Fibroblast of peridontal ligament (primary cell): ENCODE data around the gene TM4SF20.
"Not testable (repeated sequence)": the region's sequence is repeated elsewhere in the genome, so short reads cannot be mapped to it uniquely, and the experiment has no call there.

Experiments
- DNase-seq: peaks from one replicate; pipeline ENCODE4 v3.0.0-alpha.2; 2010; ENCODE audit errors: extremely low read depth

Gene TM4SF20

DNA sequence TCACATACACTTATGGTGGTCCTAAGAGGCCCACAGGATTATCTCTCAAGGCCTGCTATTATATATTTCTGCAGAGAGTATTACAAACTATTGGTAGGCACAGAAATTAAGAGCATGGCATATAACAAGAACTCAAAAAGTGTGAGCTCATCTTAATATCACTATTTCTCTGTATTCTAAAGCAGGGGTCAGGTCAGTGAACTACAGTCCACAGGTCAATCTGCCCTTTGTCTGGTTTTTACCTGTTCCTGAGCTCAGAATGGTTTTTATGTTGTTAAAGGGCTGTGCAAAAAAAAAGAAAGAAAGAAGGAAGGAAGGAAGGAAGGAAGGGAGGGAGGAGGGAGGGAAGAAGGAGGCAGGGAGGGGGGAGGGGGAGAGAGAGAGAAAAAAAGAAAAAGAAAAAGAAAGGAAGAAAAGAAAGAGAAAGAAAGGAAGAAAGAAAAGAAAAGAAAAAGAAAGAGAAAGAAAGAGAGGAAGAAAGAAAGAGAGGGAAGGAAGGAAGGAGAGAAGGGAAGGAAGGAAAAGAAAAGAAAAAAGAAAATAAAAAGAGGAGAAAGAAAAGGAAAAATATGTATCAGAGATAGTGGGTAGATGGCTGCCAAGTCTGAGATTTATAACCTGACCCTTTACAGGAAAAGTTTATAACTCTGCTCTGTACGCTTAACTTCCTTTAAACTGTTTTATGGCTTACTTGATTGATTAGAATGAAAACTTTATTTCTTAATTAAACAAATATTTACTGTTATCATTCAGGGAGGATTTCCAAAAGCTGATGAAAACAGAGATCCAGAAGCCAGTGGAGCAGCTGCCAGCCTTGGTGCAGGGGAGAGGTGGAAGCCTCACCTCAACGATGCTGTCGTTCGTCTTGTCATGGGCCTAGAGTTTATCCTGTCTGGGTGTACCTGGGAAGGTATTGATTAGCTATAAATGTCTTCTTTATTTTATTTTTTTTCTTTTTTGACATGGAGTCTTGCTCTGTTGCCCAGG lies 19.9 kb upstream of the TM4SF20 start:
- DNase-seq, result no peak

DNA sequence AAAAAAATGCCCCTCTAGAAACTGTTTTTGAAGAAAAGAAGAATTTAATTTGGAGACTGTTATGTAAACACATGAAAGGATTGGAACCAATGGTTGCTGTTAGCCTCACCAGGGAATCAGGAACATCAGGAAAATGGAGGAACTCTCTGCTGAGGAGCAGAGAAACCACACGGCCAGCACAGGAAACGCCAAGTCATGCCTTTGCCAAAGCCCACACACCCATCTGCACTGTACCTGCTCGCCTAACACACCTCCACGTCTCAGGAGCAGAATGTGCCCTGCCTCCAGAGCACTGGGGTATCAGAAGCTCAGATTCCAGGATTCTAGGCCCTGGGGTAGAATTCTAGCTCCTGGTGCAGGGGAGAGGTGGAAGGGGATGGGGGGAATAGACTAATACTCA lies 18.5 kb upstream of the TM4SF20 start:
- no peak for DNase-seq

DNA sequence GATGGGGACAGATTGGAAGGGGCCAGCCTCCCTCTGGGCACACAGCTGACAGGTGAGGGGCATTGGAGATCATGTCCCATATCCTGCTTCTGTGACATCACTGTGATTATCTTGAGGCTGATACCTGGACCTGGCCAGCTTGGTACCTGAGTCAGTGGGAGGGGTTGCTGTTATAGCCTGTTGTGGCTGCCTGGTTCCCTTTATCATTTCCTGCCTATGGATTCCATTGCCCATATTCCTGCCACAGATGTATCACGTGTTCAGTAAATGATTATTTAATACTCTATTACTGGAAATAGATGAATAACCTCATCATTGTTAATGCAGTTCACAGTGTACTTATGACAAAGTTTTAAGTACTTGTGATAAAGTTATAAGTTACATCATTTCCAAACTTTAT lies 16.4 kb upstream of the TM4SF20 start:
- DNase-seq, result no peak

DNA sequence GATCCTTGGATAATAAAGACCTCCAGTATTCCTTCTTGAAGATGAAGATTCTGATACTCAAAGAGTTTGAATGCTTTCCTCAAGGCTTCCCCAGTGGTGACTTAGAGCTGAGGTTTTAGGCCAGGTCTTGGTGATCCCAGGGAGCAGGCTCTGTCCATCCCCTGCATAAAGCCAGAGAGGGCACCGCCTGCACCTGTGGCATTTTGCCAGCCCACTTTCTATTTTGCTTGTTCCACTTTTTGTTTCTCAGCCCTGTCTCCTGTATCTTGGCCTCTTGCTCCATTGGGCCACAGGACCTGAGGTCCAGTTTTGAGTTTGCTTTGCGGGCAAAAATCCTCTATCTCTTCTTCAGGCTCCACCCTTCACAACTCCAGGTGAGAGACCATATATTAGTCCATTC lies 15.3 kb upstream of the TM4SF20 start:
- DNase-seq, result no peak

DNA sequence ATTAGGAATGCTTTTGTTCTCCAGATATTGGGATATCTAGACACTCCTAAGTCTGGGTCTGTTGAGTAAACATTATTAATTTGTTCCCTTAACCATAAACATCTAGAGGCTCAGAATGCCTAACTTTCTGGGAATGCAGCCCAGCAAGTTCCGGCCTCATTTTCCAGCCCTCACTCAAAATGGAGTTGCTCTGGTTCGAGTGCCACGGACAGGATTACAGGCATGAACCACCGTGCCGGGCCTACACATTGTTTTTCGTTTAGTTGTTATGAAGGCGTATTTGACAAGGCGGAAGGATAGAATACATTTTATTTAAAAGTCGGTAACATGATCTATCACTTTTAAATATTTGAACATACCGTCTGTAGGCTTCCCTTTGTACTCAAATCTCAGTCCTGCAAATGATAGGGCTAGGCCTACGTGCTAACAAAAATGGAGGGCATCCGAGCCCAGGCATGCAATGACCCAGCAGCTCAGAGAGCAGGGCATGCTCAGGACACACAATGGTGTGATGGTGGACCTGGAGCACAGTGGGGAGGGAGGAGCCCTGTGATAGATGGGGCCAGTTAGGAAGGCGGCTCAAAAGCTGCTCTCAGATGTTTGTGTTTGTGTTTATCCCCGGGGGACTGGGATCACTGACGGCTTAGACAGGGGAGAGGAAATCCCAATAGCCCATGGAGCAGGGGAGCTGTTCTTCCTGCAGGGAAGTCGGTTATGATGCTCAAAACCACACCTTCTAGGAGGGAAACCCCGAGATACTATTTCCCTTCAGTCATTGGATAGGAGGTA lies 11.6 kb upstream of the TM4SF20 start:
- no peak for DNase-seq

DNA sequence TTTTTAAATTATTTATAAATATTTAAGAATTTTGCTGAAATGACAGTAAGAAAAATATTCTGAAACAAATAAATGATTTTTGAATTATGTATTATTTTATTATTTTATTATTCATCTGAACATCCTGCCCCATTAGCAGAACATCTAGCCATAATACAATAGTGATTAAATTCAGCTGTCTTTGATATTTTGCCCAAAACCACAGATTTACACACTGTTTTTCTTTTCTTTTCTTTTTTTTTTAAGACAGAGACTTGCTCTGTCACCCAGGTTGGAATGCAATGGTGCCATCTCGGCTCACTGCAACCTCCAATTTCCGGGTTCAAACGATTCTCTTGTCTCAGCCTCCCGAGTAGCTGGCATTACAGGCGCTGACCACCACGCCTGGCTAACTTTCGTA lies 10.6 kb upstream of the TM4SF20 start:
- DNase-seq, result no peak

DNA sequence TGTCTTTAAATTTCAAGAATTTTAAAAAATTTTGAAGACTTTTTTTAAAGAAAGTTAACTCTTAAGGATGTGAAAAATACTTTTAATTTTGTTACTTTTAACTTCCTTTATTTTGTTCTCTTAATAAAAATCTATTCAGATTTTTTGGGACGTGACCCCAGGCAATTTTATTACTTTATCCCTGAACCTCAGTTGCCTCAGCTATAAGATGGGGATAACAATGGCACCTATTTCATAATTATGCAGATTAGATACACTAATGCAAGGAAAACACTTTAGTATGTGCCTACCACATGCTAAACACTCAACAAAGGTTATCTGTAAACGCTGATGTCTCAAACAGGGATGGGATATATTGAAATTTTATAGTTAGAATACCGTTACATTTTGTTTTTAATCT lies 10.1 kb upstream of the TM4SF20 start:
- no peak for DNase-seq

DNA sequence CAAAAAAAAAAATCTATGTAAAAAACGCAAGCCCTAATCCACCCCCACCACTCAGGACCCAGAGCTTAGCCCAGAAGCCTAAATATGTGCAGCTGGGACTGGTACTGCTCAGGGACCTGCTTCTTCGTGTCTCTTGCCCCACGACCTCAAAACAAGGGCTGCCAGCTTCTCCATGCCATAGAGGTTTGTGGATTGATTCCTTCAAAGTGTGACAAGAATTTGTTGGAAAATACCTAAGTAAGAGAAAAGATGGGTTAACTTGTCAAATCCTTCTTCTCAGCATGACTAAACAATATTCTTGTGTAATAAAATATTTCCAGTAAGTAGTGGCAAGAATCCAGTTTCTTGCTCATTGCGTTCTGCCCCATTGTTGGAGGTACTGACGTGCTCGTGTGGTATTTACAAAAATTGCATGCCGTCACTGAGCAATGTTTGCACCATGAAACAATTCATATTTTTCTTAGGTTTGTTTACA lies 9.5 kb upstream of the TM4SF20 start:
- DNase-seq, result peak; percentile 98

DNA sequence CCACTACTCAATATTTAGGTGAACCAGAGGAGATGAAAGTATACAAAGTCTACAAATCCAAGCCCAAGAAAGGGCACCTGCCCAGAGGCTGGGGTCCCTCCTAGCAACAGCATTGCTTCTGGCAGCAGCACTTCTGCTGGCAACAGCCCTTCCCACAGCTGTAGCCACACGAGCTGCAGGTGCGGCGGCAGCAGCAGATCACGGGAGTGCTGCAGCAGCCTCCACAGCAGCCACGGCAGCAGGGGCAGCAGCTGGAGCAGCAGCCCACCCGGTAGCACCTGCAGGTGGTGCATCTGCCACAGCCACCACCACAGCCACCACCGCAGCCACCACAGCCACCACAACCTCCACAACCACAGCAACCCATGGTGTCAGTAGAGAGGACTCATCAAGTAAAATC lies 8.5 kb upstream of the TM4SF20 start, which contains the start of gene SCYGR1:
SCYGR1 (minus strand) TSS at position 367 of the 400 bp plus-strand sequence; CDS start at position 367, 0 bp downstream.
- DNase-seq, result not testable (repeated sequence)

DNA sequence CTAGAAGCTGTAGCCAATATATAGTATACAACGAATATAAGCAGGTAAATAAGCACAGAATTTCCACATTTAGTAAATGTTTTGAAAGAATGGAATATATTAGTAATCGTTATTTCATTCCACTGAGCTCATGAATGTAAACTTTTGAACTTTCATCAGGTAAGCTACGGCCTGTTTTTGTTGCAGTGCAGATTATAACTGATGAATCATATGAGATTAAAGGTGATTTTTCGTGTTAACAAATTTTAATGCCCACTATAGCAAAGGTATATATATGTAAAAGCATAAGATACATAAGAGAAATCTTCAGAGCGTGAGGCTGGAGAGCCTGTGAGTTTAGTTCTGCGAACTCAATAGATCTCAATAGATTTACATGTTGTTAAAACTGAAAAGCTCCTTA lies 7.5 kb upstream of the TM4SF20 start:
- DNase-seq, result no peak

DNA sequence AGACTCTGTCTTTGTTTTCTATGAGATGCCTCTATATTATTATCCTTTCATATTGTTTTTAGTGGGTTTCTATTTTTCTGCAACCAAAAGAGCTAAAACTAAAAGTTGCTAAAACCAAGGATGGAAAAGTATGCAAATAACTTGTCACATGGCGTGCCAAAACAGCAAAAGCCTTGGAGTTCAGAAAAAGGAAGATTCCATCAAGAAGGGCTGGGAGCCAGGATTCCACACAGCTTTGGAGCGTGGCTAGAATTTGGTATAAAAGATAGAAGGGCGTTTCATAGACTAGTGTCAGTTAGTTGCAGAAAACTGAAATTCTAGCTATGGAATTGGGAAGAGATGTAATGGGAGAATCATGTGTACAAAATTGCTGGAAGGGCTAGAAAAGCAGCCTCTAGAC lies 4.6 kb upstream of the TM4SF20 start:
- peak; percentile 46 for DNase-seq

DNA sequence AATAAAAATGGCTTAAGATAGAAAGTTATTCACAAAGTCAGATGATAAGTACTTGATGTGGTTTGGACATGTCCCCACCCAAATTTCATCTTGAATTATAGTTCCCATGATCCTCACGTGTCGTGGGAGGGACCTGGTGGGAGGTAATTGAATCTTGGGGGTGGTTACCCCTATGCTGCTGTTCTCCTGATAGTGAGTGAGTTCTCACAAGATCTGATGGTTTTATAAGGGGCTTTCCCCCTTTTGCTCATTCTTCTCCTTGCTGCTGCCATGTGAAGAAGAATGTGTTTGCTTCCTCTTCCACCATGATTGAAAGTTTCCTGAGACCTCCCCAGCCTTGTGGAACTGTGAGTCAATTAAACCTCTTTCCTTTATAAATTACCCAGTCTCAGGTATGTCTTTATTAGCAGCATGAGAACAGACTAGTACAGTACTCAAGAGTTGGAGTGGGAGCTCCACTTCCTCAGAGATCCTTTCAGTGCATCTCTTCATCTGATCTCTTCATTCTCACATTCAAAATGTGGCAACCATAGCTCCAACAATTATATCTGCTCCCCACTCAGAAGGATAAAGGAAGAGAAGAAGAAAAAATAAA lies 3.2 kb upstream of the TM4SF20 start:
- not testable (repeated sequence) for DNase-seq

DNA sequence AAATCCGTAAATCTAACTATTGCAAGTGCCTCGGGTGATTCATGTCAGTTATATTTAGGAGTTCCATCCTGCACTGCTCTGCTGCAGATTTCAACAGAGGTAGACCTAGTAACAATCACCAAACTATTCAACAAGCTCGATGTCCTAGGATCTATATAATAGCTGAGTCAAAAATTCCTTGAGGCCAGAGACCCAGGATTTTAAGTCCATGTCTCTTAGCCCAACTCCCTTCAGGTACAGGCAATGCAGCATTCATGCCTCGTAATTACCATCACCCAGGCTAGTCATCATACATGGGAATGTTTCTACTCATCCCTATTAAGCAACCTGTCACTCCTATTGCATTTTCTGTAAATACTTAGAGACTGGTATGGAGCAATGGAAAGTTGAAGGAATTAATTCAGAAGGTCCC lies 729 bp downstream of the TM4SF20 start:
- no peak for DNase-seq

DNA sequence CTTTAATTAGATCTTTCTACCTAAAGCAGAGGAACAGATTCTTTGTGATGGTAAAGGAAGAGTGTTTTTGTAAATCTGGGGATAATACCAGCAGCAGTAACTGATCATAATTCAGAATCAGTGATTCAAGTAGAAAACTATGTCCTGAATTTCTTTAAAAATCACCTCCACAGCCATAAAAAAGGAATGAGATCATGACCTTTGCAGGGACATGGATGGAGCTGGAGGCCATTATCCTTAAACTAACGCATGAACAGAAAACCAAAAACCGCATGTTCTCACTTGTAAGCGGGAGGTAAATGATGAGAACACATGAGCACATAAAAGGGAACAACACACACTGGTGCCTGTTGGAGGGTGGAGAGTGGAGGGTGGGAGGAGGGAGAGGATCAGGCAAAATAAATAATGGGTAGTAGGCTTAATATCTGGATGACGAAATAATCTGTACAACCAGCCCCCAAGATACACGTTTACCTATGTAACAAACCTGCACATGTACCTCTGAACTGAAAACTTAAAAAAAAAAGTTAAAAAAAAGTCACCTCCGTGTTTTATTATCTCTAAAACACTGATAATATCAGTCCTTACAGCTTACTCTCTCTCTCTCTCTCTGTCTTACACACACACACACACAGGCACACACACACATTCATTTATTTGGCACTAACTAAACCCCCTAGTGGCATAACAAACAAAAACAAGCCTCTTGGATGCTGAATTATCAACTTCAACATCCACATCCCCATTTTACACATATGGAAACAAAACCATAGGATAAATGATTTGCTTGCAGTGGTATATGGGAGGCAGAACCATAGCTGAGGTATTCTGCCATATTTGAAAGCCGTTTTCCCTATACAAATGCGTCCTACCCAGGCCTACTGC lies 1.4 kb downstream of the TM4SF20 start:
- DNase-seq, result no peak

DNA sequence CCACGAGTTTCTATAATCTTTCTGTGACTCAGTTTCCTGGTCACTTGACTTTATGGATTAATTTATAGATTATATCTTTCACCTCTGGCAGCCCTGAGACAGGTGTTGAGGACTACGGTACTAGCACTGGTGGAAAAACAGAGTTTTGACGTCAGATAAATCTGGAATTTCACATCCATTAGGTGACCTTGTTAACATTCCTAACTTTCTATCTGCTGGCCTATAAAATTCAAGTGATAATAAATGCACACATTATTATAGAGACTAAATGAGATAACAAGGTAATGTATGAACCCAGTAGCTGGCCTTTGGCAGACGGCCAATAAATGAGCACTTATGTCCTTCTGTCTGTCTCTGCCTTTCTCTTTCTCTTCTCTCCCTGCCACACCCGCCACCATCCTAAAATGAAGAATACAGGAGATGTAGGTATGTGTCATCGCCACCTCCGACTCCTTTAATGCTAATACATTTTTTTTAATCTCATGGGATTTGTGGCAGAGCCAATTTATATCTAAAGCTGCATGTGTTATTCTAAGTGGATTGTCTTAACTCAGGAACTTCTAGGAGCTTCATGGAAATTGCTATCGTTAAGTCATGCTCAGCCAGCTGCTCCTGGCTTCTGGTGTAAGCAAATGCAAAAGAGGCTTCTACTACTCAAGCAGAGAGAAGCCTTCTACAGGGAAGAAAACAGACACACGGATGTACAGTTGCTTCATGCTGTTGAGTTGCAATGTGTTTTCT lies 2.3 kb downstream of the TM4SF20 start:
- peak; percentile 51 for DNase-seq

DNA sequence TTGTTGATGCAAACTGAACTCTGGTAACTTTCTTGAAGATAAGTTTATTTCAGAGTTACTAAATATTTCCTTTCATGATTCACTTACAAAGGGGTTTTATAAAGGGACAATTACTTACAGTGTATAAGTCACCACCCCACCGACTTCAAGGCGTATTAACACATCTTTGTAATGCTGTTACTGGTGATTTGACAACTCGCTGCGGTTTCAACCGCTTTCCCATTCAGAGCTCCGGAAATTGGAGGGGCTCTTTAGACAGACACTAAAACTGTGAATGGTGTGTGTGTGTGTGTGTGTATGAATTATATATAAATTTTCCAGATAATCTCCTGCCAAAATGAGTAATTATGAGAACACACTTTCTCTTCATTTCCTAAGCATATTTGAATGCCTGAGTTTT lies 4.9 kb downstream of the TM4SF20 start:
- DNase-seq, result no peak

DNA sequence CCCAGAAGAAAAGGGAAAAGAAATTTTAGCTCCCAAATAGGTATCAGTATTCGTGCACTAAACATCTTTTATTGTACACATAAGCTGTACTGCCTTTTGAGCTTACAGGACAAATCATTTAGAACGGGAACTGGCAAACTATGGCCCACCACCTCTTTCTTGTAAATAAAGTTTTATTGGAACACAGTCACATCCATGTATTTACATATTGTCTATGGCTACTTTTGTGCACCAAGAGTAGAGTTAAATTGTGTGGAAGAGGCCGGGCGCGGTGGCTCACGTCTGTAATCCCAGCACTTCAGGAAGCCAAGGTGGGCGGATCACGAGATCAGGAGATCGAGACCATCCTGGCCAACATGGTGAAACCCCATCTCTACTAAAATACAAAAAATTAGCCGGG lies 5.7 kb downstream of the TM4SF20 start:
- no peak for DNase-seq

DNA sequence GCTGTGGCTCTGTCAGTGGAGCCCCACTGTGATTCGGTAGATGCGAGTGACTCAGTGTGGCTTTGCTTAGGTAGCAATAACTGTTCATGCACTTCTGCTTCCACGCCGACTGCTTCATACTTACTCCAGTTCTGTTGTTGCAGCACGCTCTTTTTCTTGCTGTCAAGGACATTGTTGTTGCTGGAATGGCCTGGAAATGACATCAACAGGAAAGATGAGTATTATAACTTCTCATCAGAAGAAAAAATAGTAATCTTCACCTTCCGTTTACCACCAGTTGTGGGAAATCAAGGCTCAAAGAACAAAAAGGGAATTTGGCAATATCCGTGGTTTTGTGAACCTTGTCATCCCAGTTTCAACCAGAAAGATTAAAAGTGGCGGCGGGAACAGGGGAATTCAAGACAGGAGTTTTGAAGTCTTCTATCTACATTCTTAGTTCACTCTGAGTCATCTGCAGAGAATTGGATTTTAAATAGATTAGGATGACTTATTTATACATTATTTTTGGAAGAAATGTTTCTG lies 8.3 kb downstream of the TM4SF20 start:
- DNase-seq, result peak; percentile 69

DNA sequence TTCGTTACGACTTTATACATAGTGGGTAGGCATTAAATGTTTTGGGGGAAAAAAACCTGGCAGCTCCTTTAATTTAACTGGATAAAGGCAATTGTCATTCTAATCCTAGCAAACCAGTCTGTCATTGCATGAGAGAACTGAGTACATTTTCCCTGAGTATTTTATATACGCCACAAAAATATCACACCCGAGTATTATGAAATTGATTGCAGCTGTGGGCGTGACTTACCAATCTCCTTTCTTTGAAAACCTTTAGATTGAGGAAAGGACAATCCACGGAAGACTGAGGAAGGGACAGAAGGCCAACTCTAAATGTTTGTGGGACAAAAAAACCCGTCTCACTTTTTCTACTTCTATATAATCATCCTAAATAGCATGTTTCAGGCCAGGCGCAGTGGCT lies 9.0 kb downstream of the TM4SF20 start:
- DNase-seq, result no peak

DNA sequence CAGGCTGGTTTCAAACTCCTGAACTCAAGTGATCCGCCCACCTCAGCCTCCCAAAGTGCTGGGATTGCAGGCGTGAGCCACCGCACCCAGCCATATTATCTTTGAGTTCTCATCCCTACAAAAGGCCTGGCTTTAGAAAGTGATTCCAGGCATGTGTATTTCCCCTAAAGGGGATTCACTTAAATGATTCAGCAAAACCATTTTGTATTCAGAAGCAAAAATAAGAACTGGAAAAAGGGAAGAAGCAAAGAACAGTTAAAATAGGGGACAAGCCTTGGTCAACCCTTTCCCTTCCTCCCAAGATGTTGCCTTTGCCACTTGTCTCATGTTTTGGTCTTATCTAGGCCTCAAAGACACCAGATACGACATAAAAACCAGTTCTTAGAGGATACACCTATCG lies 10.5 kb downstream of the TM4SF20 start:
- no peak for DNase-seq
